GM10248 (cell line): ENCODE results near the gene WDR93.

ENCODE experiments used
- CTCF ChIA-PET: fragments of 300-600 bp; sonication (Branson Sonifier 250); formaldehyde crosslinking; extraction: SDS; loops from one replicate; lab custom pipeline; 2021; ENCODE audit warnings: antibody characterized with exemption; lab: Yijun Ruan, JAX
- POLR2A ChIA-PET: fragments of 350-650 bp; sonication (Branson Sonifier 250); formaldehyde crosslinking; extraction: SDS; loops from one replicate; lab custom pipeline; 2020; ENCODE audit warnings: antibody characterized with exemption; lab: Yijun Ruan, JAX
- DNase-seq: peaks from one replicate; pipeline ENCODE4 v3.0.0; 2012; ENCODE audit errors: extremely low spot score
- TF ChIP-seq, protein P1 (sequence below): IDR thresholded peaks from 2 replicates; pipeline ENCODE4 v1.5.1; 2012; ENCODE audit warnings: mild to moderate bottlenecking, low read depth; ENCODE audit errors: extremely low read depth, missing control alignments, control extremely low read depth

WDR93 gene

DNA sequence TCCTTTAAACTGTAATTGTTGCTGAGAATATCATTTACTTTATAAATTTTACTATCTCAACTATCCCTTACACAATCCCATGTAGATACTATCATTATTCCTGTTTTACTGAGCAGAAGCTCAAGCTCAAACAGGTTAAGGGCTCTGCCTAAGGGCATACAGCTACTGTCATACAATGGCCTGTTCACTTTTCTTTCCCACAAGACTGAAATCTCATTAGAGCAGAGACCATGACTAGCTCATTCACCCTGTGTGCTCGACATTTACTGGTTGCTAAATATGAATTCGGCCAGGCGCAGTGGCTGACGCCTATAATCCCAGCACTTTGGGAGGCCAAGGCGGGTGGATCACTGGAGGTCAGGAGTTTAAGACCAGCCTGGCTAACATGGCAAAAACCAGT, 83.9 kb downstream of the WDR93 start:
- CTCF ChIA-PET, result interaction anchor here (1.8 to 9.2 kb wide), 4 partner anchors 13 to 100 kb away, joined by 5 to 87 read pairs (median 10); partner anchors contain the start of gene MESP1
- TF ChIP-seq, protein P1, sequence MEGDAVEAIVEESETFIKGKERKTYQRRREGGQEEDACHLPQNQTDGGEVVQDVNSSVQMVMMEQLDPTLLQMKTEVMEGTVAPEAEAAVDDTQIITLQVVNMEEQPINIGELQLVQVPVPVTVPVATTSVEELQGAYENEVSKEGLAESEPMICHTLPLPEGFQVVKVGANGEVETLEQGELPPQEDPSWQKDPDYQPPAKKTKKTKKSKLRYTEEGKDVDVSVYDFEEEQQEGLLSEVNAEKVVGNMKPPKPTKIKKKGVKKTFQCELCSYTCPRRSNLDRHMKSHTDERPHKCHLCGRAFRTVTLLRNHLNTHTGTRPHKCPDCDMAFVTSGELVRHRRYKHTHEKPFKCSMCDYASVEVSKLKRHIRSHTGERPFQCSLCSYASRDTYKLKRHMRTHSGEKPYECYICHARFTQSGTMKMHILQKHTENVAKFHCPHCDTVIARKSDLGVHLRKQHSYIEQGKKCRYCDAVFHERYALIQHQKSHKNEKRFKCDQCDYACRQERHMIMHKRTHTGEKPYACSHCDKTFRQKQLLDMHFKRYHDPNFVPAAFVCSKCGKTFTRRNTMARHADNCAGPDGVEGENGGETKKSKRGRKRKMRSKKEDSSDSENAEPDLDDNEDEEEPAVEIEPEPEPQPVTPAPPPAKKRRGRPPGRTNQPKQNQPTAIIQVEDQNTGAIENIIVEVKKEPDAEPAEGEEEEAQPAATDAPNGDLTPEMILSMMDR, result no peak
- POLR2A ChIA-PET, result no interaction called here
- DNase-seq, result no peak

GRCh38 chr15:89775815-89776214, 85.2 kb downstream of the WDR93 start:
- TF ChIP-seq, protein P1, result no peak
- POLR2A ChIA-PET, result no interaction called here
- DNase-seq, result no peak
- CTCF ChIA-PET, result interaction anchor here (1.0 to 9.2 kb wide), 4 partner anchors 14 to 99 kb away, joined by 3 to 87 read pairs (median 10); no protein-coding TSS in a partner anchor

GRCh38 chr15:89776274-89777072, 85.9 kb downstream of the WDR93 start, which contains the start of gene MESP2:
Gene MESP2, plus strand, starts transcription at chr15:89776332. Its CDS starts 26 bp downstream, at chr15:89776358.
- TF ChIP-seq, protein P1, result peak; percentile 28
- ChIA-PET CTCF (interaction anchor here (1.0 to 9.2 kb wide), 2 partner anchors 15 to 98 kb away, joined by 3 to 87 read pairs; no protein-coding TSS in a partner anchor), POLR2A (no interaction called here)
- peak; percentile 90 for DNase-seq

- DNase-seq, result no peak
- POLR2A ChIA-PET, result no interaction called here
- TF ChIP-seq, protein P1, result no peak
- CTCF ChIA-PET, result interaction anchor here (1.0 to 2.4 kb wide), 4 partner anchors 9 to 72 kb away, joined by 3 to 18 read pairs (median 4); no protein-coding TSS in a partner anchor
These were observed 86.6 kb downstream of the WDR93 start for GRCh38 chr15:89777073-89777751.

DNA sequence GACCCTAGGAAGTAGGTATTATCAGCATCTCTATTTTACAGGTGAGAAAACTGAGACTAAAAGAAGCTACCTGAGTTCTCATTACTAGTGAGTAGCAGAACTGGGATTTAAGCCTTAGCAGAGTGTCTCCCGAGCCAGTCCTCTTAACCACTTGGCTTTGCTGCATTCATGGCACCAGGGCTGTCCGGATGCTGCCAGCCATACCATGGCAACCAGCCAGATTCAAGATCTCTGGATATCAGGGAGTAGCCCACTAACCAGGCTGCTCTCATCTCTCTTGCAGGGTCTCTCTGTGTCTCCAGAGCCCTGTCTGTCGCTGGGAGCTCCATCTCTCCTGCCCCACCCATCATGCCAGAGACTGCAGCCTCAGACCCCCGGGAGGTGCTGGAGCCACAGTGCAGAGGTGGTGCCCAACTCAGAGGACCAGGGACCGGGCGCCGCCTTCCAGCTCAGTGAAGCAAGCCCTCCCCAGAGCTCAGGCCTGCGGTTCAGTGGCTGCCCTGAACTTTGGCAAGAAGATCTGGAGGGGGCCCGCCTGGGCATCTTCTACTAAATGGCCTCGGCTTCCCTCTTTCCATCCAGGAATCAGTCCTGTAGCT, 87.3 kb downstream of the WDR93 start:
- no peak for DNase-seq
- POLR2A ChIA-PET, result no interaction called here
- CTCF ChIA-PET, result interaction anchor here (1.0 to 2.4 kb wide), 4 partner anchors 10 to 71 kb away, joined by 3 to 18 read pairs (median 4); no protein-coding TSS in a partner anchor
- TF ChIP-seq, protein P1, result no peak

- CTCF ChIA-PET, result interaction anchor here (2.4 kb wide), 1 partner anchor 18 kb away, joined by 18 read pairs; no protein-coding TSS in a partner anchor
- POLR2A ChIA-PET, result no interaction called here
These were observed 88.2 kb downstream of the WDR93 start for GRCh38 chr15:89778861-89779260.

More at GRCh38 chr15:89778861-89779260, 88.2 kb downstream of the WDR93 start:
- no peak for DNase-seq
- TF ChIP-seq, protein P1, result no peak
